ENCODE data around the gene CRYGC.
A peak's percentile ranks its signal among the peaks of the same experiment; 100 is the strongest.

The CRYGC gene

DNA sequence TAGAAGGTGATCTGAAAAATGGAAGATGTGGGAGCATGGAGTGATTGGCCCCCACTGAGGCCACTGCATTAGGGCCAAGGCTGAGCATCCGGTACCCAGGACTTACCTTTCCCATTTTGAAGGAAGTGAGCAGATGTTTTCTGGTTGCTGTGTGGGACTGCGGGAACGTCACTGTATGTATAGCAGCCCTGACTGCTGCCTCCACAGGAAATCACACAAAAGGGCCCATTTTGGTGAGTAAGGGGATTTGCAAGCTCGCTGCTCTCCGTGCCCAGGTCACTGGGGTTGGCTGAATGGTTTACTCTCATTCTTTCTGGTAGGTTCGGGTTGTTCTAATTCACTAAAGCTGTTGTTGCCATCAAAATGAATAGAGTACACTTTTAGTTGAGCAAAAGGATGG is 16.4 kb upstream of the CRYGC start, which contains the start of gene CRYGB:
Gene CRYGB (minus strand): TSS at position 153 of the 400 bp plus-strand sequence. CDS start 38 bp downstream, at position 115.
- peaks cover 0 to 7% of the 10 kb centered on the region in 2 donors for H3K4me1 ChIP-seq (ENCODE audit: control insufficient read depth in 2 of 2, insufficient read depth in 1 of 2, low read depth in 1 of 2, low read length in 2 of 2)
- DNase-seq (ENCODE audit: low spot score), result no peak
- H3K23ac ChIP-seq (ENCODE audit: low read depth, low read length, poor library complexity), result peak within 1 kb of the TSS; percentile 73
- H2BK5ac ChIP-seq (ENCODE audit: low read length), result no peak within 1 kb of the TSS
- no peak within 1 kb of the TSS for H3K4me3 ChIP-seq (ENCODE audit: low read length in 2 of 2)
- peak within 1 kb of the TSS; percentile 73 for H2BK12ac ChIP-seq (ENCODE audit: low read length)
- no peak within 1 kb of the TSS for H3K4ac ChIP-seq (ENCODE audit: low read length)
- H2BK120ac ChIP-seq (ENCODE audit: low read depth, low read length), result peak within 1 kb of the TSS; percentile 61
- H4K91ac ChIP-seq (ENCODE audit: low read depth, low read length, poor library complexity), result no peak within 1 kb of the TSS
- H4K8ac ChIP-seq (ENCODE audit: low read depth, low read length), result no peak within 1 kb of the TSS
- no peak within 1 kb of the TSS for H3K14ac ChIP-seq (ENCODE audit: low read length)
- no peak within 1 kb of the TSS for H2AK5ac ChIP-seq (ENCODE audit: low read depth, low read length)
- H3K27ac ChIP-seq (replicated peaks; ENCODE audit: low read length), result no peak within 1 kb of the TSS
- H2AFZ ChIP-seq (ENCODE audit: low read length), result peak within 1 kb of the TSS; percentile 66
- H3K36me3 ChIP-seq (replicated peaks in 1 of 2; ENCODE audit: control insufficient read depth in 2 of 2, insufficient read depth in 2 of 2, low read length in 2 of 2), result no peaks in the 10 kb centered on the region
- no peak within 1 kb of the TSS for H3K9ac ChIP-seq (ENCODE audit: low read depth, low read length, poor library complexity)
- no peak within 1 kb of the TSS for H3K4me2 ChIP-seq (ENCODE audit: insufficient read depth, low read length, poor library complexity, severe bottlenecking)
- peak within 1 kb of the TSS; percentile 94 for H2BK15ac ChIP-seq (ENCODE audit: low read length)
- H3K9me3 ChIP-seq (replicated peaks in 1 of 2; ENCODE audit: control insufficient read depth in 2 of 2, insufficient read depth in 1 of 2, low read depth in 1 of 2, low read length in 2 of 2), result no peaks in the 10 kb centered on the region
- no peaks in the 10 kb centered on the region for H3K27me3 ChIP-seq (ENCODE audit: control insufficient read depth in 3 of 3, insufficient read depth in 3 of 3, low read depth in 1 of 3, low read length in 3 of 3)
- peak within 1 kb of the TSS; percentile 87 for H3K18ac ChIP-seq (ENCODE audit: low read length)
- no CpG with 5 or more reads among the region's 6 CpGs for WGBS, 2 donors (ENCODE audit: extremely low coverage in 2 of 2, insufficient read length in 2 of 2, insufficient replicate concordance in 1 of 2)
- no peaks in the 10 kb centered on the region for H3K79me1 ChIP-seq (ENCODE audit: low read depth, low read length)

DNA sequence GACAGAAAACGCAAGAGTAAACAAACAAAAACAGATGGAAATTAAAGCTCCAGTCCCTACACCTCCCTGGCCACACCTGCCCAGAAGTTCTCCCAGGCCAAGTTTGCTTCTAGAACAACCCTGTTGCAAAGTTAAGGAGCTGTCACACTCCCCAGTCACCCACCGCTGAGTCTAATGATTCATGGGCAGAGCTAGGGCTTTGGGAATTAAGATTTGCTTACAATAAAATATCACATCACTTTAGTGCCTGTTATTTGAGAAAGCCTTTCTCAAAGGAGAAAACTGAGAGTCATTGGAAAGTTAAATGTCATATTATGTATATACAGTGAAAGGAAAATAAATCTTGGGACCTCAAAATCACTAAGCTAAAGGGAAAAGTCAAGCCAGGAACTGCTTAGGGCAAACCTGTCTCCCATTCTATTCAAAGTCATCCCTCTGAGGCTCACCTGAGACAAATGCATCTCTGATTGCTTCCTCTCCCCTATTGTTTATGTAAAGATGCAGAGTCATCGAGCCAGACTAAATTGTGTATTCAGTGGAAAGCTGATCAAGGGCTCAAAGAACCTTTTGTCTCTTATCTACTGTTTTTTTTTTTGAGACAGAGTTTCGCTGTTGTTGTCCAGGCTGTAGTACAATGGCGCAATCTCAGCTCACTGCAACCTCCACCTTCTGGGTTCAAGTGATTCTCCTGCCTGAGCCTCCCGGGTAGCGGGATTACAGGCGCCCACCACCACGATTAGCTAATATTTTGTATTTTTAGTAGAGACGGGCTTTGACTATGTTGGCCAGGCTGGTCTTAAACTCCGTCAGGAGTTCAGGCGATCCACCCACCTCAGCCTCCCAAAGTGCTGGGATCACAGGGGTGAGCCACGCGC is 13.5 kb upstream of the CRYGC start:
- Histone ChIP-seq H3K27ac (replicated peaks; ENCODE audit: low read length) (no peak overlapping the region), H3K14ac (ENCODE audit: low read length) (no peak overlapping the region), H3K4me2 (ENCODE audit: insufficient read depth, low read length, poor library complexity, severe bottlenecking) (no peak overlapping the region), H3K4ac (ENCODE audit: low read length) (no peak overlapping the region), H2BK5ac (ENCODE audit: low read length) (no peak overlapping the region), H4K8ac (ENCODE audit: low read depth, low read length) (no peak overlapping the region), H4K91ac (ENCODE audit: low read depth, low read length, poor library complexity) (no peak overlapping the region), H3K4me3 (ENCODE audit: low read length in 2 of 2) (no peak overlapping the region), H2BK12ac (ENCODE audit: low read length) (no peak overlapping the region), H3K79me1 (ENCODE audit: low read depth, low read length) (no peaks in the 10 kb centered on the region), H3K18ac (ENCODE audit: low read length) (no peak overlapping the region), H3K27me3 (ENCODE audit: control insufficient read depth in 3 of 3, insufficient read depth in 3 of 3, low read depth in 1 of 3, low read length in 3 of 3) (no peaks in the 10 kb centered on the region), H3K36me3 (replicated peaks in 1 of 2; ENCODE audit: control insufficient read depth in 2 of 2, insufficient read depth in 2 of 2, low read length in 2 of 2) (no peaks in the 10 kb centered on the region), H2BK120ac (ENCODE audit: low read depth, low read length) (no peak overlapping the region), H2BK15ac (ENCODE audit: low read length) (no peak overlapping the region), H3K9me3 (replicated peaks in 1 of 2; ENCODE audit: control insufficient read depth in 2 of 2, insufficient read depth in 1 of 2, low read depth in 1 of 2, low read length in 2 of 2) (no peaks in the 10 kb centered on the region), H3K23ac (ENCODE audit: low read depth, low read length, poor library complexity) (no peak overlapping the region), H3K4me1 (ENCODE audit: control insufficient read depth in 2 of 2, insufficient read depth in 1 of 2, low read depth in 1 of 2, low read length in 2 of 2) (peaks cover 0 to 7% of the 10 kb centered on the region in 2 donors), H3K9ac (ENCODE audit: low read depth, low read length, poor library complexity) (no peak overlapping the region), H2AFZ (ENCODE audit: low read length) (peak overlapping the region; percentile 28), H2AK5ac (ENCODE audit: low read depth, low read length) (no peak overlapping the region)
- no CpG with 5 or more reads among the region's 14 CpGs for WGBS, 2 donors (ENCODE audit: extremely low coverage in 2 of 2, insufficient read length in 2 of 2, insufficient replicate concordance in 1 of 2)
- no peak for DNase-seq (ENCODE audit: low spot score)

DNA sequence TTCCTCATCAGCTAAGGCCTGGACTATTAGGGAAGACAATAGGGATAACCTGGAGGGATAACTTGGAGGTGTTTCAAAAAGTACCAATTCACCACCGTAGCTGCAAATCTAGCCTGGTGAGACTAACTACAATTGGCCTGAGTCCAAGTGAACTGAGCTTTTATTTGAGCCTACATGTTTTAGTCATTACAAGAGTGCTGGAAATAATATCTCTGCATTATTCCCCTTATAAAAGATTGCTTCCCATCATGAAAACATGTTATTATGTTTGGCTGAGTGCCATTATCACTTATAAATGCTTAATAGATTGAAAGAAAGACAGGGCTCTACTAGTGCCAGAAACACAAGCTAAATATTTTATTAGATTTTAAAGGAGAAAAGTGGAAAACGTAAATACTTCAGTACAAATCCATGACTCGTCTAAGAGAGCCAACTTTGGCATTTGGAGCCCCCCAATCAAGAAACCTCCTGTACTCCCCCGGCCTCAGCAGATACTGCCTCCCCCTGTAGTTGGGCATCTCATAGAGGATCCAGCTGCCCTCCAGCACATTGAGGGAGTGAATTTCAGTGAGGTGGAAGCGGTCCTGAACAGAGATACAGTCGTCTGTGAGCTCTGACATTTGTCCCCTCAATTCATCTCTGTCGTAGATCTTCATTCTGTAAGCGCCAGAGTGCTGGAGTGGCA is 12.8 kb upstream of the CRYGC start:
- no CpG with 5 or more reads among the region's 8 CpGs for WGBS, 2 donors (ENCODE audit: extremely low coverage in 2 of 2, insufficient read length in 2 of 2, insufficient replicate concordance in 1 of 2)
- Histone ChIP-seq H3K4me1 (ENCODE audit: control insufficient read depth in 2 of 2, insufficient read depth in 1 of 2, low read depth in 1 of 2, low read length in 2 of 2) (peaks cover under 1 to 5% of the 10 kb centered on the region in 2 donors), H2BK15ac (ENCODE audit: low read length) (no peak overlapping the region), H3K79me1 (ENCODE audit: low read depth, low read length) (no peaks in the 10 kb centered on the region), H4K91ac (ENCODE audit: low read depth, low read length, poor library complexity) (no peak overlapping the region), H3K9ac (ENCODE audit: low read depth, low read length, poor library complexity) (no peak overlapping the region), H2BK5ac (ENCODE audit: low read length) (no peak overlapping the region), H2BK12ac (ENCODE audit: low read length) (no peak overlapping the region), H3K18ac (ENCODE audit: low read length) (peak overlapping the region; percentile 8), H3K9me3 (replicated peaks in 1 of 2; ENCODE audit: control insufficient read depth in 2 of 2, insufficient read depth in 1 of 2, low read depth in 1 of 2, low read length in 2 of 2) (no peaks in the 10 kb centered on the region), H3K36me3 (replicated peaks in 1 of 2; ENCODE audit: control insufficient read depth in 2 of 2, insufficient read depth in 2 of 2, low read length in 2 of 2) (no peaks in the 10 kb centered on the region), H3K14ac (ENCODE audit: low read length) (no peak overlapping the region), H2AFZ (ENCODE audit: low read length) (peak overlapping the region; percentile 28), H4K8ac (ENCODE audit: low read depth, low read length) (no peak overlapping the region), H3K4me3 (ENCODE audit: low read length in 2 of 2) (no peak overlapping the region), H3K27ac (replicated peaks; ENCODE audit: low read length) (no peak overlapping the region), H3K23ac (ENCODE audit: low read depth, low read length, poor library complexity) (no peak overlapping the region), H3K27me3 (ENCODE audit: control insufficient read depth in 3 of 3, insufficient read depth in 3 of 3, low read depth in 1 of 3, low read length in 3 of 3) (no peaks in the 10 kb centered on the region), H3K4me2 (ENCODE audit: insufficient read depth, low read length, poor library complexity, severe bottlenecking) (no peak overlapping the region), H3K4ac (ENCODE audit: low read length) (no peak overlapping the region), H2BK120ac (ENCODE audit: low read depth, low read length) (no peak overlapping the region), H2AK5ac (ENCODE audit: low read depth, low read length) (no peak overlapping the region)
- DNase-seq (ENCODE audit: low spot score), result no peak

DNA sequence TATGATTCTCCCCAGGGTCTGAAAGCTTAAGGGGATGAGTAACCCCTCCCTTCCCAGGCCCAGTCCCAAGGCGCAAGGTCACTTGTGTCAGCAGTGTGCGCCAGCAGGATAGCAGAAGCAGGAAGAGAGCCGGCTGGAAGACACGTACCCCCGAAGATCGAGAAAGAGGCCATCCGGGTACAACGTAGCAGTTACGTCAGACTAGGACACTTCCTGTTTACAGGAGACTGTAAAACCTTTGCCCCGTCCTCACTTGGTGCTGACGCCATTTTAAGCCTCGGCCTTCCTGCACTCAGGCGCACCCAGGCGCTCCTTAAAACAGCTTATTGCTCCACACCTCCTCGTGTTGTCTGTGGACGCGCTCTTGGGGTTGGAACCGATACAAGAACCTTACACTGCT is 9.8 kb upstream of the CRYGC start:
- H2BK15ac ChIP-seq (ENCODE audit: low read length), result no peak overlapping the region
- no peak overlapping the region for H2AK5ac ChIP-seq (ENCODE audit: low read depth, low read length)
- H3K27me3 ChIP-seq (ENCODE audit: control insufficient read depth in 3 of 3, insufficient read depth in 3 of 3, low read depth in 1 of 3, low read length in 3 of 3), result no peaks in the 10 kb centered on the region
- peaks cover 0 to 3% of the 10 kb centered on the region in 2 donors for H3K9me3 ChIP-seq (replicated peaks in 1 of 2; ENCODE audit: control insufficient read depth in 2 of 2, insufficient read depth in 1 of 2, low read depth in 1 of 2, low read length in 2 of 2)
- H3K4me1 ChIP-seq (ENCODE audit: control insufficient read depth in 2 of 2, insufficient read depth in 1 of 2, low read depth in 1 of 2, low read length in 2 of 2), result peaks cover 2 to 7% of the 10 kb centered on the region in 2 donors
- H3K36me3 ChIP-seq (replicated peaks in 1 of 2; ENCODE audit: control insufficient read depth in 2 of 2, insufficient read depth in 2 of 2, low read length in 2 of 2), result no peaks in the 10 kb centered on the region
- H4K8ac ChIP-seq (ENCODE audit: low read depth, low read length), result no peak overlapping the region
- no CpG with 5 or more reads among the region's 18 CpGs for WGBS, 2 donors (ENCODE audit: extremely low coverage in 2 of 2, insufficient read length in 2 of 2, insufficient replicate concordance in 1 of 2)
- no peak overlapping the region for H3K14ac ChIP-seq (ENCODE audit: low read length)
- H4K91ac ChIP-seq (ENCODE audit: low read depth, low read length, poor library complexity), result no peak overlapping the region
- no peak overlapping the region for H2BK120ac ChIP-seq (ENCODE audit: low read depth, low read length)
- no peak overlapping the region for H2BK5ac ChIP-seq (ENCODE audit: low read length)
- no peak overlapping the region for H3K23ac ChIP-seq (ENCODE audit: low read depth, low read length, poor library complexity)
- no peak overlapping the region for H3K4me2 ChIP-seq (ENCODE audit: insufficient read depth, low read length, poor library complexity, severe bottlenecking)
- no peak overlapping the region for H3K9ac ChIP-seq (ENCODE audit: low read depth, low read length, poor library complexity)
- no peak overlapping the region for H3K18ac ChIP-seq (ENCODE audit: low read length)
- H3K4me3 ChIP-seq (ENCODE audit: low read length in 2 of 2), result no peak overlapping the region
- H2BK12ac ChIP-seq (ENCODE audit: low read length), result no peak overlapping the region
- H3K4ac ChIP-seq (ENCODE audit: low read length), result no peak overlapping the region
- peak overlapping the region; percentile 5 for H2AFZ ChIP-seq (ENCODE audit: low read length)
- no peak for DNase-seq (ENCODE audit: low spot score)
- no peaks in the 10 kb centered on the region for H3K79me1 ChIP-seq (ENCODE audit: low read depth, low read length)
- no peak overlapping the region for H3K27ac ChIP-seq (replicated peaks; ENCODE audit: low read length)

All from neuronal stem cell (in vitro differentiated cells).